Measurements from ENCODE around the gene RBPJ.

GRCh38 chr4:26431461-26432180, 110.8 kb downstream of the RBPJ start:
- TF ChIP-seq CTCF (IDR thresholded peaks at IDR 0.05; ENCODE audit: insufficient read depth, low read length, poor library complexity, severe bottlenecking) (no peak), EZH2phosphoT487 (conservative IDR thresholded peaks at IDR 0.05; ENCODE audit: low read length) (no peak)
